K562 (cell line): ENCODE results near the gene AUNIP. TPM values are rescaled to one million over a fixed set of nuclear protein-coding genes. Genes with fewer than 3 reads are reported as not detected.

Experiments used
- BRCA1 ChIP-seq, 2 experiments: fragments of 450-650 bp in 1 of 2; sonication (generic) in 1 of 2; formaldehyde crosslinking in 1 of 2; IDR thresholded peaks; 2 replicates each; pipeline versions ENCODE4 v1.5.0 to v1.6.1; 2017 to 2020; ENCODE audit warnings: mild to moderate bottlenecking in 1 of 2, missing genetic modification reagents in 1 of 2
- GATAD2A ChIP-seq: fragments of 450-650 bp; IDR thresholded peaks from 2 replicates; pipeline ENCODE4 v1.6.1; 2017
- MYC ChIP-seq, 2 experiments: fragments of 250-450 bp in 1 of 2; sonication (Bioruptor Pico) in 1 of 2; IDR thresholded peaks; 2 replicates each; pipeline versions ENCODE4 v1.5.1 to v1.6.1; 2012 to 2021; ENCODE audit warnings: low read depth in 2 of 2, borderline replicate concordance in 1 of 2, improper control_type of control experiment in 1 of 2, low read length in 1 of 2, mild to moderate bottlenecking in 1 of 2, moderate library complexity in 1 of 2
- PCBP2 ChIP-seq: fragments of 200-400 bp; formaldehyde crosslinking; IDR thresholded peaks from 2 replicates; pipeline ENCODE4 v1.6.1; 2018; ENCODE audit warnings: low read length, low read depth, mild to moderate bottlenecking, moderate library complexity; ENCODE audit not compliant: poor library complexity, severe bottlenecking
- RBM15 ChIP-seq: fragments of 200-400 bp; formaldehyde crosslinking; IDR thresholded peaks from 2 replicates; pipeline ENCODE4 v1.6.1; 2018; ENCODE audit warnings: mild to moderate bottlenecking, low read length, moderate library complexity; ENCODE audit not compliant: insufficient read depth
- RHOXF2B ChIP-seq: fragments of 250-450 bp; sonication (Bioruptor Pico); conservative IDR thresholded peaks from 2 replicates; pipeline ENCODE4 v1.5.1; 2021
- SPI1 ChIP-seq: IDR thresholded peaks from 2 replicates; pipeline ENCODE4 v1.6.1; 2011; ENCODE audit warnings: low read depth, low read length, control low read depth, borderline replicate concordance
- TARDBP ChIP-seq: fragments of 450-650 bp; IDR thresholded peaks from 2 replicates; pipeline ENCODE4 v1.6.1; 2016
- ZKSCAN8 ChIP-seq: fragments of 200-800 bp; sonication (Bioruptor generic); IDR thresholded peaks from 2 replicates; pipeline ENCODE4 v1.6.1; 2016; ENCODE audit warnings: missing genetic modification characterization, missing compliant biosample characterization
- ZNF124 ChIP-seq: sonication (generic); formaldehyde crosslinking; IDR thresholded peaks from 2 replicates; pipeline ENCODE4 v1.8.1; 2022; ENCODE audit warnings: missing genetic modification reagents
- ZNF175 ChIP-seq: fragments of 200-800 bp; sonication (Bioruptor generic); IDR thresholded peaks from 2 replicates; pipeline ENCODE4 v1.6.1; 2016; ENCODE audit warnings: low read depth, mild to moderate bottlenecking, missing genetic modification characterization, missing compliant biosample characterization
- ZNF274 ChIP-seq: IDR thresholded peaks from 2 replicates; pipeline ENCODE4 v1.6.1; 2011; ENCODE audit warnings: low read depth, mild to moderate bottlenecking, low read length, moderate library complexity, borderline replicate concordance
- ZNF780A ChIP-seq: fragments of 250-450 bp; sonication (Bioruptor Pico); IDR thresholded peaks from 2 replicates; pipeline ENCODE4 v1.5.0; 2021; ENCODE audit warnings: mild to moderate bottlenecking
- polyA plus RNA-seq, 8 experiments: library from polyadenylated mRNA; depleted of rRNA in 4 of 8; stranded (reverse) in 5 of 8; unstranded in 3 of 8; fragments of >200 nt; fragmentation: Nextera tagmentation in 2 of 8; fragmentation: Illumina TruSeq in 1 of 8; extraction: Ambion mirVana in 2 of 8; extraction: Trizol in 1 of 8; gene quantifications; 2 replicates each; pipeline versions ENCODE4 v1.2.1 to v1.2.3, GENCODE V29; 2011 to 2014; ENCODE audit warnings: inconsistent platforms in 1 of 8, missing spikeins in 1 of 8
- total RNA-seq, 7 experiments: library from RNA; depleted of rRNA in 6 of 7; stranded (reverse); fragments of >200 nt in 6 of 7; fragmentation: Illumina TruSeq in 2 of 7; extraction: Trizol in 2 of 7; gene quantifications; 2 replicates each; pipeline versions ENCODE4 v1.2.1 to v1.2.3, GENCODE V29; 2011 to 2021; ENCODE audit warnings: low replicate concordance in 1 of 7
- TF ChIP-seq, protein P1 (sequence below): sonication (generic); formaldehyde crosslinking; IDR thresholded peaks from 2 replicates; pipeline ENCODE4 v1.9.0; 2022; ENCODE audit warnings: mild to moderate bottlenecking, missing genetic modification reagents
- TF ChIP-seq, protein P2 (sequence below), 2 experiments: fragments of 450-650 bp in 1 of 2; IDR thresholded peaks; 2 replicates each; pipeline ENCODE4 v1.6.1; 2011 to 2017; ENCODE audit warnings: low read depth in 2 of 2, antibody characterized with exemption in 1 of 2, borderline replicate concordance in 1 of 2, low read length in 1 of 2, mild to moderate bottlenecking in 1 of 2, mixed read lengths in 1 of 2; ENCODE audit not compliant: control insufficient read depth in 1 of 2
- TF ChIP-seq, protein P3 (sequence below): fragments of 450-650 bp; formaldehyde crosslinking; IDR thresholded peaks from 2 replicates; pipeline ENCODE4 v1.4.0; 2020; ENCODE audit warnings: mild to moderate bottlenecking, mixed read lengths
- TF ChIP-seq, protein P4 (sequence below): fragments of 250-450 bp; sonication (Bioruptor Pico); IDR thresholded peaks from 2 replicates; pipeline ENCODE4 v1.5.0; 2021; ENCODE audit warnings: mild to moderate bottlenecking, borderline replicate concordance
- TF ChIP-seq, protein P5 (sequence below): fragments of 450-650 bp; IDR thresholded peaks from 2 replicates; pipeline ENCODE4 v1.6.1; 2016; ENCODE audit warnings: borderline replicate concordance

Gene AUNIP
- total and polyA plus RNA-seq, 9 of the 15 experiments (the other 6 are each of a cell fraction or from before 2014, with no cell fraction given) = 12.1 to 53.8 (median 47.1) TPM

DNA sequence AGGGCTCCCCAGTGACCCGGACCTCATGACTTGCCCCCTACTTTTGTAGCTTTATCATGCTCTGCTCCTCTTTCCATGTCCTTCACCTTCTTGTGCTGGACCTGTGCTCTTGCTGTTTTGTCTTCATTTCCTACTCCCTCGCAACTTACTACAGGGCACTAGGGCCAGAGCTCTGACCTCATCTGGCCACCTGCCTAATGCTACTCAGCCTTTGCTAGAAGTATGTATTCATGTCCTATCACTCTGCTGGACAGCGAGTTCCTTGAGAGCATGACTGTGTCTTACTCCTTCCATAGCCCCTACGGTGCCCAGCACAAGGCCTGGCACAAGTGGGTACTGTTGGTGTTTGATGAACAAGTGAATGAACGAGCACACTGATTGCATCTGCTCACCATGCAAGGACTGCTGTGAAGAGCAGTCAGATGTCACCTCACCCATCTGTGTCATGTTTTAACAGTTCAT lies 37.6 kb downstream of the AUNIP start (continued):
- no peak for TF ChIP-seq PCBP2
- TF ChIP-seq ZNF780A (CRISPR knock-in tag) = no peak
- TF ChIP-seq MYC (IDR thresholded peaks at IDR 0.05; ENCODE audit: low read depth, low read length) = no peak
- no peak for TF ChIP-seq MYC (CRISPR knock-in tag; IDR thresholded peaks at IDR 0.05; ENCODE audit: borderline replicate concordance, low read depth)
- TF ChIP-seq, protein P1, sequence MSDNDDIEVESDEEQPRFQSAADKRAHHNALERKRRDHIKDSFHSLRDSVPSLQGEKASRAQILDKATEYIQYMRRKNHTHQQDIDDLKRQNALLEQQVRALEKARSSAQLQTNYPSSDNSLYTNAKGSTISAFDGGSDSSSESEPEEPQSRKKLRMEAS = peak; percentile 69
- TF ChIP-seq, protein P2, sequence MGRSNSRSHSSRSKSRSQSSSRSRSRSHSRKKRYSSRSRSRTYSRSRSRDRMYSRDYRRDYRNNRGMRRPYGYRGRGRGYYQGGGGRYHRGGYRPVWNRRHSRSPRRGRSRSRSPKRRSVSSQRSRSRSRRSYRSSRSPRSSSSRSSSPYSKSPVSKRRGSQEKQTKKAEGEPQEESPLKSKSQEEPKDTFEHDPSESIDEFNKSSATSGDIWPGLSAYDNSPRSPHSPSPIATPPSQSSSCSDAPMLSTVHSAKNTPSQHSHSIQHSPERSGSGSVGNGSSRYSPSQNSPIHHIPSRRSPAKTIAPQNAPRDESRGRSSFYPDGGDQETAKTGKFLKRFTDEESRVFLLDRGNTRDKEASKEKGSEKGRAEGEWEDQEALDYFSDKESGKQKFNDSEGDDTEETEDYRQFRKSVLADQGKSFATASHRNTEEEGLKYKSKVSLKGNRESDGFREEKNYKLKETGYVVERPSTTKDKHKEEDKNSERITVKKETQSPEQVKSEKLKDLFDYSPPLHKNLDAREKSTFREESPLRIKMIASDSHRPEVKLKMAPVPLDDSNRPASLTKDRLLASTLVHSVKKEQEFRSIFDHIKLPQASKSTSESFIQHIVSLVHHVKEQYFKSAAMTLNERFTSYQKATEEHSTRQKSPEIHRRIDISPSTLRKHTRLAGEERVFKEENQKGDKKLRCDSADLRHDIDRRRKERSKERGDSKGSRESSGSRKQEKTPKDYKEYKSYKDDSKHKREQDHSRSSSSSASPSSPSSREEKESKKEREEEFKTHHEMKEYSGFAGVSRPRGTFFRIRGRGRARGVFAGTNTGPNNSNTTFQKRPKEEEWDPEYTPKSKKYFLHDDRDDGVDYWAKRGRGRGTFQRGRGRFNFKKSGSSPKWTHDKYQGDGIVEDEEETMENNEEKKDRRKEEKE (IDR thresholded peaks at IDR 0.05; ENCODE audit: borderline replicate concordance in 1 of 2, control insufficient read depth in 1 of 2, low read depth in 2 of 2, low read length in 1 of 2) = 0 out of 4 replicates have a peak, but pooled peaks of 1 of the 2 experiments have one; percentile 51
- TF ChIP-seq, protein P3, sequence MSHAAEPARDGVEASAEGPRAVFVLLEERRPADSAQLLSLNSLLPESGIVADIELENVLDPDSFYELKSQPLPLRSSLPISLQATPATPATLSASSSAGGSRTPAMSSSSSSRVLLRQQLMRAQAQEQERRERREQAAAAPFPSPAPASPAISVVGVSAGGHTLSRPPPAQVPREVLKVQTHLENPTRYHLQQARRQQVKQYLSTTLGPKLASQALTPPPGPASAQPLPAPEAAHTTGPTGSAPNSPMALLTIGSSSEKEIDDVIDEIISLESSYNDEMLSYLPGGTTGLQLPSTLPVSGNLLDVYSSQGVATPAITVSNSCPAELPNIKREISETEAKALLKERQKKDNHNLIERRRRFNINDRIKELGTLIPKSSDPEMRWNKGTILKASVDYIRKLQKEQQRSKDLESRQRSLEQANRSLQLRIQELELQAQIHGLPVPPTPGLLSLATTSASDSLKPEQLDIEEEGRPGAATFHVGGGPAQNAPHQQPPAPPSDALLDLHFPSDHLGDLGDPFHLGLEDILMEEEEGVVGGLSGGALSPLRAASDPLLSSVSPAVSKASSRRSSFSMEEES (CRISPR knock-in tag) = no peak
- TF ChIP-seq ZNF124 (CRISPR knock-in tag) = no peak
- TF ChIP-seq RBM15 = no peak
- TF ChIP-seq, protein P4, sequence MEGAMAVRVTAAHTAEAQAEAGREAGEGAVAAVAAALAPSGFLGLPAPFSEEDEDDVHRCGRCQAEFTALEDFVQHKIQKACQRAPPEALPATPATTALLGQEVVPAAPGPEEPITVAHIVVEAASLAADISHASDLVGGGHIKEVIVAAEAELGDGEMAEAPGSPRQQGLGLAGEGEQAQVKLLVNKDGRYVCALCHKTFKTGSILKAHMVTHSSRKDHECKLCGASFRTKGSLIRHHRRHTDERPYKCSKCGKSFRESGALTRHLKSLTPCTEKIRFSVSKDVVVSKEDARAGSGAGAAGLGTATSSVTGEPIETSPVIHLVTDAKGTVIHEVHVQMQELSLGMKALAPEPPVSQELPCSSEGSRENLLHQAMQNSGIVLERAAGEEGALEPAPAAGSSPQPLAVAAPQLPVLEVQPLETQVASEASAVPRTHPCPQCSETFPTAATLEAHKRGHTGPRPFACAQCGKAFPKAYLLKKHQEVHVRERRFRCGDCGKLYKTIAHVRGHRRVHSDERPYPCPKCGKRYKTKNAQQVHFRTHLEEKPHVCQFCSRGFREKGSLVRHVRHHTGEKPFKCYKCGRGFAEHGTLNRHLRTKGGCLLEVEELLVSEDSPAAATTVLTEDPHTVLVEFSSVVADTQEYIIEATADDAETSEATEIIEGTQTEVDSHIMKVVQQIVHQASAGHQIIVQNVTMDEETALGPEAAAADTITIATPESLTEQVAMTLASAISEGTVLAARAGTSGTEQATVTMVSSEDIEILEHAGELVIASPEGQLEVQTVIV (CRISPR knock-in tag) = no peak
- TF ChIP-seq TARDBP = no peak
- TF ChIP-seq ZKSCAN8 = no peak
- no peak for TF ChIP-seq ZNF175 (CRISPR knock-in tag)
- TF ChIP-seq, protein P5, sequence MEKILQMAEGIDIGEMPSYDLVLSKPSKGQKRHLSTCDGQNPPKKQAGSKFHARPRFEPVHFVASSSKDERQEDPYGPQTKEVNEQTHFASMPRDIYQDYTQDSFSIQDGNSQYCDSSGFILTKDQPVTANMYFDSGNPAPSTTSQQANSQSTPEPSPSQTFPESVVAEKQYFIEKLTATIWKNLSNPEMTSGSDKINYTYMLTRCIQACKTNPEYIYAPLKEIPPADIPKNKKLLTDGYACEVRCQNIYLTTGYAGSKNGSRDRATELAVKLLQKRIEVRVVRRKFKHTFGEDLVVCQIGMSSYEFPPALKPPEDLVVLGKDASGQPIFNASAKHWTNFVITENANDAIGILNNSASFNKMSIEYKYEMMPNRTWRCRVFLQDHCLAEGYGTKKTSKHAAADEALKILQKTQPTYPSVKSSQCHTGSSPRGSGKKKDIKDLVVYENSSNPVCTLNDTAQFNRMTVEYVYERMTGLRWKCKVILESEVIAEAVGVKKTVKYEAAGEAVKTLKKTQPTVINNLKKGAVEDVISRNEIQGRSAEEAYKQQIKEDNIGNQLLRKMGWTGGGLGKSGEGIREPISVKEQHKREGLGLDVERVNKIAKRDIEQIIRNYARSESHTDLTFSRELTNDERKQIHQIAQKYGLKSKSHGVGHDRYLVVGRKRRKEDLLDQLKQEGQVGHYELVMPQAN = no peak
- TF ChIP-seq BRCA1 (IDR thresholded peaks at IDR 0.05) = no peak
- TF ChIP-seq BRCA1 (CRISPR knock-in tag; IDR thresholded peaks at IDR 0.05) = no peak; the same call in 1 of the 2 replicates
- no peak for TF ChIP-seq GATAD2A
- TF ChIP-seq RHOXF2B (CRISPR knock-in tag) = no peak
- no peak for TF ChIP-seq SPI1
- no peak for TF ChIP-seq ZNF274
